ENCODE results near the gene CDH4. TPM values are rescaled to one million over a fixed set of nuclear protein-coding genes. Genes with fewer than 3 reads are reported as not detected.

The CDH4 gene
- total and polyA plus RNA-seq, 2 of the 8 experiments (the other 6 are each of a cell fraction or from before 2014, with no cell fraction given): 4.3 to 7.9 TPM

DNA sequence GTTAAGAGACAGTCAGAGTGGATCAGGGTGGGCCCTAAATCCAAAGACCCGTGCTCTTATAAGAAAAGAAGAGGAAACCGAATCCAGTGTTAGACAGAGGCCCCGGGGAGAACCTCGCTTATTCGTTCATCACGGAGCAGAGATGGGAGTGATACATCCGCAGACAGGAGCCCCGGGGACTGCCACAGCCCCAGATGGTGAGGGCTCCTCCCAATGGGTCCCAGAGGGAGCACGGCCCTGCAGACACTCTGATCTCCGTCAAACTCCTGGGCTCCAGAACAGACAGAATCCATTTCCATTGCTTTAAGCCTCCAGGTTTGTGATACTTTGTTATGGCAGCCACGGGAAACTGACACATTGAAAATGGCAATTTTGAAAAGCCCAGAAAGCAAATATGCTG lies 47.0 kb downstream of the CDH4 start:
- H3K79me1 ChIP-seq (ENCODE audit: low read depth, low read length): no peaks in the 10 kb centered on the region
- FAIRE-seq (no peak), DNase-seq (ENCODE audit: low read depth in 1 of 2, low spot score in 2 of 2) (no peak)
- no peaks in the 10 kb centered on the region for H3K79me2 ChIP-seq (ENCODE audit: control insufficient read depth in 1 of 2, insufficient read depth in 2 of 2, low read length in 2 of 2)
- H3K14ac ChIP-seq (ENCODE audit: insufficient read length): no peak overlapping the region
- no peak overlapping the region for H4K8ac ChIP-seq (ENCODE audit: extremely low read depth, insufficient read depth, low read length)
- no peak overlapping the region for H3K9ac ChIP-seq (replicated peaks in 1 of 4; ENCODE audit: extremely low read depth in 1 of 4, low read depth in 3 of 4, low read length in 3 of 4)
- H3K4me2 ChIP-seq (ENCODE audit: insufficient read depth in 1 of 2, low read depth in 2 of 2, low read length in 2 of 2): no peak overlapping the region
- no peak for TF ChIP-seq NRF1 (IDR thresholded peaks at IDR 0.05; ENCODE audit: low read depth, low read length)
- no peak for TF ChIP-seq FOSL1 (IDR thresholded peaks at IDR 0.05; ENCODE audit: insufficient read depth, low read depth, low read length)
- TF ChIP-seq, protein P1, sequence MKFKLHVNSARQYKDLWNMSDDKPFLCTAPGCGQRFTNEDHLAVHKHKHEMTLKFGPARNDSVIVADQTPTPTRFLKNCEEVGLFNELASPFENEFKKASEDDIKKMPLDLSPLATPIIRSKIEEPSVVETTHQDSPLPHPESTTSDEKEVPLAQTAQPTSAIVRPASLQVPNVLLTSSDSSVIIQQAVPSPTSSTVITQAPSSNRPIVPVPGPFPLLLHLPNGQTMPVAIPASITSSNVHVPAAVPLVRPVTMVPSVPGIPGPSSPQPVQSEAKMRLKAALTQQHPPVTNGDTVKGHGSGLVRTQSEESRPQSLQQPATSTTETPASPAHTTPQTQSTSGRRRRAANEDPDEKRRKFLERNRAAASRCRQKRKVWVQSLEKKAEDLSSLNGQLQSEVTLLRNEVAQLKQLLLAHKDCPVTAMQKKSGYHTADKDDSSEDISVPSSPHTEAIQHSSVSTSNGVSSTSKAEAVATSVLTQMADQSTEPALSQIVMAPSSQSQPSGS (IDR thresholded peaks at IDR 0.05; ENCODE audit: low read length): no peak
- TF ChIP-seq CREB1 (IDR thresholded peaks at IDR 0.05): no peak
- TF ChIP-seq POU5F1 (IDR thresholded peaks at IDR 0.05; ENCODE audit: low read depth, low read length): no peak
- no peak overlapping the region for H3K23ac ChIP-seq (ENCODE audit: insufficient read length)
- peaks cover 3% of the 10 kb centered on the region; the same call in 1 of the 2 replicates for H3K23me2 ChIP-seq (ENCODE audit: low read depth, low read length)
- no peak overlapping the region for H3K18ac ChIP-seq (ENCODE audit: extremely low read depth, low read length)
- peaks cover 0 to 3% of the 10 kb centered on the region in 2 experiments for H4K20me1 ChIP-seq (replicated peaks in 1 of 2; ENCODE audit: control insufficient read depth in 1 of 2, insufficient read depth in 2 of 2, low read length in 2 of 2)
- no peak overlapping the region for H2BK12ac ChIP-seq (ENCODE audit: low read depth, low read length)
- no peak overlapping the region for H2BK5ac ChIP-seq (ENCODE audit: low read depth, low read length)
- no peaks in the 10 kb centered on the region for H3K9me3 ChIP-seq (ENCODE audit: insufficient read depth in 2 of 2, low read depth in 1 of 2, low read length in 1 of 2)
- H3K56ac ChIP-seq (replicated peaks; ENCODE audit: insufficient read length, low read depth, low read length): no peak overlapping the region
- no peak overlapping the region for H2AK5ac ChIP-seq (ENCODE audit: low read depth, low read length)
- no peak overlapping the region for H3K4me3 ChIP-seq (ENCODE audit: extremely low read depth in 1 of 4, insufficient read depth in 2 of 4, low read depth in 3 of 4, low read length in 4 of 4)
- no peaks in the 10 kb centered on the region for H3K36me3 ChIP-seq (ENCODE audit: control insufficient read depth in 2 of 4, insufficient read depth in 4 of 4, low read length in 3 of 4)
- H2AFZ ChIP-seq (ENCODE audit: low read length): no peak overlapping the region
- no peak overlapping the region for H4K91ac ChIP-seq (replicated peaks; ENCODE audit: insufficient read length, low read length)
- H3K4me1 ChIP-seq (replicated peaks in 1 of 4; ENCODE audit: control insufficient read depth in 3 of 4, insufficient read depth in 4 of 4, low read length in 3 of 4): peaks cover 0 to 3% (median 0%) of the 10 kb centered on the region in 4 experiments; a peak in 3 of 7 replicates
- H2BK120ac ChIP-seq (replicated peaks; ENCODE audit: low read depth, low read length): no peak overlapping the region
- no peak overlapping the region for H2BK15ac ChIP-seq (ENCODE audit: low read length)
- H3K27ac ChIP-seq (ENCODE audit: low read depth, low read length): no peak overlapping the region
- H3K4ac ChIP-seq (replicated peaks; ENCODE audit: insufficient read length, low read depth, low read length): no peak overlapping the region
- peaks cover 0 to 2% (median 0%) of the 10 kb centered on the region in 4 experiments; a peak in 1 of 7 replicates for H3K27me3 ChIP-seq (replicated peaks in 1 of 4; ENCODE audit: control insufficient read depth in 3 of 4, extremely low read depth in 1 of 4, insufficient read depth in 3 of 4, low read length in 3 of 4)
- WGBS, 2 experiments (ENCODE audit: extremely low coverage in 1 of 2, insufficient coverage in 1 of 2, insufficient read length in 1 of 2, insufficient replicate concordance in 2 of 2, low coverage in 1 of 2, low lambda C conversion rate in 2 of 2, missing lambda C conversion rate in 1 of 2): 88% methylated on average over 11 of the region's 11 CpGs; no CpG with 5 or more reads in 1 of the 2 experiments
- CTCF ChIA-PET (ENCODE audit: partially characterized antibody): no interaction called here
- H4K5ac ChIP-seq (ENCODE audit: insufficient read length, low read depth, low read length): no peak overlapping the region
- H2BK20ac ChIP-seq (ENCODE audit: low read length): no peak overlapping the region
- POLR2A ChIA-PET (ENCODE audit: partially characterized antibody): interaction anchor here (1.6 kb wide), 1 partner anchor 14 kb away, joined by 4 read pairs; no protein-coding TSS in a partner anchor

All from H1 (cell line).